ENCODE data around the gene FGF11.

- TF ChIP-seq CTCF (IDR thresholded peaks at IDR 0.05; ENCODE audit: insufficient read depth, low read length, poor library complexity, severe bottlenecking): no peak
- no peak for TF ChIP-seq EZH2phosphoT487 (conservative IDR thresholded peaks at IDR 0.05; ENCODE audit: low read length)
Observed at GRCh38 chr17:7466639-7467341, 27.5 kb downstream of the FGF11 start.
